Panc1 (cell line): ENCODE measurements around the gene CLCN4. TPM values are rescaled to one million over a fixed set of nuclear protein-coding genes. Genes with fewer than 3 reads are reported as not detected.

Source experiments
- ATAC-seq: fragments of 200-7000 bp; cut with Tn5 transposase; 2 replicates; pipeline ENCODE4 v1.9.1; 2020; ENCODE audit warnings: mild to moderate bottlenecking, moderate library complexity
- BruUV-seq: library from RNA; stranded (reverse); fragments of 400-500 nt; replicated peaks from 2 replicates; lab custom pipeline; 2021; lab: Mats Ljungman, UMichigan
- CTCF ChIA-PET: fragments of 300-600 bp; sonication (Branson Sonifier 250); formaldehyde crosslinking; loops from one replicate; lab custom pipeline; 2022; ENCODE audit warnings: antibody characterized with exemption; lab: Charles Lee
- POLR2A ChIA-PET: fragments of 300-600 bp; sonication (Branson Sonifier 250); formaldehyde crosslinking; loops from one replicate; lab custom pipeline; 2022; ENCODE audit warnings: antibody characterized with exemption; lab: Charles Lee
- DNase-seq: peaks from one replicate; pipeline ENCODE4 v3.0.0-alpha.2; 2010; ENCODE audit warnings: low read depth, low spot score
- H3K27ac ChIP-seq: 2 replicates; pipeline ENCODE4 v1.5.1; 2011; ENCODE audit warnings: mild to moderate bottlenecking, low read length, inconsistent platforms
- H3K27me3 ChIP-seq: fragments of 200-500 bp; sonication (Bioruptor generic); 2 replicates; pipeline ENCODE4 v1.6.0; 2014; ENCODE audit warnings: low read length, inconsistent platforms; ENCODE audit not compliant: control insufficient read depth, insufficient read depth
- H3K36me3 ChIP-seq: fragments of 200-500 bp; sonication (Bioruptor generic); 2 replicates; pipeline ENCODE4 v1.5.1; 2014; ENCODE audit warnings: inconsistent platforms, mild to moderate bottlenecking, low read length, moderate library complexity; ENCODE audit not compliant: control insufficient read depth, insufficient read depth
- H3K4me1 ChIP-seq: 2 replicates; pipeline ENCODE4 v1.5.1; 2011; ENCODE audit warnings: inconsistent platforms, mild to moderate bottlenecking, low read length, moderate library complexity; ENCODE audit not compliant: control insufficient read depth, insufficient read depth
- H3K4me3 ChIP-seq, 2 experiments: 2 replicates each; pipeline ENCODE4 v1.5.1; 2011 to 2012; ENCODE audit warnings: low read depth in 2 of 2, low read length in 2 of 2, mild to moderate bottlenecking in 2 of 2, inconsistent platforms in 1 of 2, moderate library complexity in 1 of 2
- H3K9me3 ChIP-seq: fragments of 200-500 bp; sonication (Bioruptor generic); 2 replicates; pipeline ENCODE4 v1.5.1; 2014; ENCODE audit warnings: low read depth, mild to moderate bottlenecking, inconsistent platforms, low read length, moderate library complexity; ENCODE audit not compliant: control insufficient read depth, insufficient read depth
- POLR2AphosphoS5 ChIP-seq: IDR thresholded peaks from 2 replicates; pipeline ENCODE4 v1.6.1; 2012; ENCODE audit warnings: mild to moderate bottlenecking, low read depth, low read length, moderate library complexity
- SIN3A ChIP-seq: IDR thresholded peaks from 2 replicates; pipeline ENCODE4 v1.6.1; 2012; ENCODE audit warnings: low read depth, mild to moderate bottlenecking, low read length, moderate library complexity, borderline replicate concordance; ENCODE audit not compliant: insufficient read depth
- TCF7L2 ChIP-seq: IDR thresholded peaks from 2 replicates; pipeline ENCODE4 v1.6.1; 2011; ENCODE audit warnings: mild to moderate bottlenecking, low read depth, low read length, inconsistent platforms
- in situ Hi-C: cut with HindIII; loops from 2 replicates; pipeline ENCODE4 v1.10.0; 2016; ENCODE audit warnings: low sequenced_read_pairs, low pct_unique_long_range_greater_than_20kb
- intact Hi-C: fragments of 100-400 bp; cut with micrococcal nuclease; formaldehyde crosslinking; loops from one replicate; pipeline ENCODE4 v1.10.0; 2022; ENCODE audit not compliant: unreplicated experiment
- total RNA-seq: library from RNA; stranded (reverse); gene quantifications from one replicate; pipeline ENCODE4 v1.2.1, GENCODE V29; 2021; ENCODE audit not compliant: unreplicated experiment
- TF ChIP-seq, protein P1 (sequence below), 2 experiments: IDR thresholded peaks; 2 replicates each; pipeline ENCODE4 v1.6.1; 2011 to 2012; ENCODE audit warnings: low read depth in 2 of 2, control low read depth in 1 of 2, low read length in 1 of 2, mild to moderate bottlenecking in 1 of 2, moderate library complexity in 1 of 2; ENCODE audit not compliant: insufficient read depth in 1 of 2
- TF ChIP-seq, protein P2 (sequence below): fragments of 450-650 bp; IDR thresholded peaks from 2 replicates; pipeline ENCODE4 v1.5.1; 2017; ENCODE audit warnings: mild to moderate bottlenecking

The CLCN4 gene
- total RNA-seq, 1 experiment from 2014 or later = 2.5 TPM

GRCh38 chrX:10108288-10108687 is 48.5 kb upstream of the CLCN4 start:
- CTCF ChIA-PET = no interaction called here
- Histone ChIP-seq H3K4me3 (no peak overlapping the region), H3K9me3 (no peaks in the 10 kb centered on the region), H3K27ac (no peak overlapping the region), H3K4me1 (no peaks in the 10 kb centered on the region), H3K27me3 (no peaks in the 10 kb centered on the region), H3K36me3 (no peaks in the 10 kb centered on the region)
- in situ Hi-C loops = no loop called here
- ATAC-seq (no peak), DNase-seq (no peak)
- POLR2A ChIA-PET = no interaction called here
- intact Hi-C loops = no loop called here
- BruUV-seq = no TSS peak
- TF ChIP-seq TCF7L2 (no peak), POLR2AphosphoS5 (no peak), SIN3A (no peak)
- TF ChIP-seq, protein P1, sequence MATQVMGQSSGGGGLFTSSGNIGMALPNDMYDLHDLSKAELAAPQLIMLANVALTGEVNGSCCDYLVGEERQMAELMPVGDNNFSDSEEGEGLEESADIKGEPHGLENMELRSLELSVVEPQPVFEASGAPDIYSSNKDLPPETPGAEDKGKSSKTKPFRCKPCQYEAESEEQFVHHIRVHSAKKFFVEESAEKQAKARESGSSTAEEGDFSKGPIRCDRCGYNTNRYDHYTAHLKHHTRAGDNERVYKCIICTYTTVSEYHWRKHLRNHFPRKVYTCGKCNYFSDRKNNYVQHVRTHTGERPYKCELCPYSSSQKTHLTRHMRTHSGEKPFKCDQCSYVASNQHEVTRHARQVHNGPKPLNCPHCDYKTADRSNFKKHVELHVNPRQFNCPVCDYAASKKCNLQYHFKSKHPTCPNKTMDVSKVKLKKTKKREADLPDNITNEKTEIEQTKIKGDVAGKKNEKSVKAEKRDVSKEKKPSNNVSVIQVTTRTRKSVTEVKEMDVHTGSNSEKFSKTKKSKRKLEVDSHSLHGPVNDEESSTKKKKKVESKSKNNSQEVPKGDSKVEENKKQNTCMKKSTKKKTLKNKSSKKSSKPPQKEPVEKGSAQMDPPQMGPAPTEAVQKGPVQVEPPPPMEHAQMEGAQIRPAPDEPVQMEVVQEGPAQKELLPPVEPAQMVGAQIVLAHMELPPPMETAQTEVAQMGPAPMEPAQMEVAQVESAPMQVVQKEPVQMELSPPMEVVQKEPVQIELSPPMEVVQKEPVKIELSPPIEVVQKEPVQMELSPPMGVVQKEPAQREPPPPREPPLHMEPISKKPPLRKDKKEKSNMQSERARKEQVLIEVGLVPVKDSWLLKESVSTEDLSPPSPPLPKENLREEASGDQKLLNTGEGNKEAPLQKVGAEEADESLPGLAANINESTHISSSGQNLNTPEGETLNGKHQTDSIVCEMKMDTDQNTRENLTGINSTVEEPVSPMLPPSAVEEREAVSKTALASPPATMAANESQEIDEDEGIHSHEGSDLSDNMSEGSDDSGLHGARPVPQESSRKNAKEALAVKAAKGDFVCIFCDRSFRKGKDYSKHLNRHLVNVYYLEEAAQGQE (IDR thresholded peaks at IDR 0.05; ENCODE audit: insufficient read depth in 1 of 2, low read depth in 2 of 2, low read length in 1 of 2) = no peak
- TF ChIP-seq, protein P2, sequence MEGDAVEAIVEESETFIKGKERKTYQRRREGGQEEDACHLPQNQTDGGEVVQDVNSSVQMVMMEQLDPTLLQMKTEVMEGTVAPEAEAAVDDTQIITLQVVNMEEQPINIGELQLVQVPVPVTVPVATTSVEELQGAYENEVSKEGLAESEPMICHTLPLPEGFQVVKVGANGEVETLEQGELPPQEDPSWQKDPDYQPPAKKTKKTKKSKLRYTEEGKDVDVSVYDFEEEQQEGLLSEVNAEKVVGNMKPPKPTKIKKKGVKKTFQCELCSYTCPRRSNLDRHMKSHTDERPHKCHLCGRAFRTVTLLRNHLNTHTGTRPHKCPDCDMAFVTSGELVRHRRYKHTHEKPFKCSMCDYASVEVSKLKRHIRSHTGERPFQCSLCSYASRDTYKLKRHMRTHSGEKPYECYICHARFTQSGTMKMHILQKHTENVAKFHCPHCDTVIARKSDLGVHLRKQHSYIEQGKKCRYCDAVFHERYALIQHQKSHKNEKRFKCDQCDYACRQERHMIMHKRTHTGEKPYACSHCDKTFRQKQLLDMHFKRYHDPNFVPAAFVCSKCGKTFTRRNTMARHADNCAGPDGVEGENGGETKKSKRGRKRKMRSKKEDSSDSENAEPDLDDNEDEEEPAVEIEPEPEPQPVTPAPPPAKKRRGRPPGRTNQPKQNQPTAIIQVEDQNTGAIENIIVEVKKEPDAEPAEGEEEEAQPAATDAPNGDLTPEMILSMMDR = no peak

DNA sequence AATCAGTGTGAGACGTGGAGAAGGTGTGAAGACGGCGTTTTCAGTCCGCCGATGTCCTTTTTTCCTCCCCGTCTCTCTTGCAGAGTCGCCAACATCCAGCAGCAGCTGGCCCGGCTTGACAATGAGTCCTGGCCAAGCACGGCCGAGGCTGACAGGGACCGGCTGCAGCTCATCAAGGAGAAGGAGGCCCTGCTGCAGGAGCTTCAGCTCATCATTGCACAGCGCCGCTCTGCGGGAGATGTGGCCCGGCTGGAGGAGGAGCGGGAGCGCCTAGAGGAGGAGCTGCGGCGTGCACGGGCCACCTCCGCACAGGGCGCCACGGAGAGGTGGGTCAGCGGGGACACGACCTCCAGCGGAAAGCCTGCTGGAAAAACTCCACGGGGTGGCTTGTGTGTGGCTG is 47.1 kb upstream of the CLCN4 start:
- no peak overlapping the region for H3K27ac ChIP-seq
- DNase-seq (no peak), ATAC-seq (no peak)
- H3K36me3 ChIP-seq = no peaks in the 10 kb centered on the region
- no peaks in the 10 kb centered on the region for H3K9me3 ChIP-seq
- TF ChIP-seq, protein P1 (IDR thresholded peaks at IDR 0.05; ENCODE audit: insufficient read depth in 1 of 2, low read depth in 2 of 2, low read length in 1 of 2) = no peak
- TF ChIP-seq, protein P2 = no peak
- TF ChIP-seq SIN3A (no peak), TCF7L2 (no peak), POLR2AphosphoS5 (no peak)
- no peaks in the 10 kb centered on the region for H3K27me3 ChIP-seq
- in situ Hi-C loops (no loop called here), intact Hi-C loops (no loop called here)
- no peaks in the 10 kb centered on the region for H3K4me1 ChIP-seq
- no peak overlapping the region for H3K4me3 ChIP-seq
- BruUV-seq = no TSS peak
- POLR2A ChIA-PET = no interaction called here
- CTCF ChIA-PET = no interaction called here
